GM18526 (cell line): ENCODE data around the gene MCF2L.

Experiments used
- POLR2A ChIP-seq: IDR thresholded peaks from 3 replicates; pipeline ENCODE4 v1.6.1; 2011; ENCODE audit not compliant: insufficient read length; ENCODE audit errors: extremely low read depth

MCF2L gene

GRCh38 chr13:112970552-112971287, 1.7 kb downstream of the MCF2L start:
- no peak for TF ChIP-seq POLR2A

- no peak for TF ChIP-seq POLR2A
Observed at GRCh38 chr13:112971288-112971643, 2.3 kb downstream of the MCF2L start.

- no peak for TF ChIP-seq POLR2A
Observed at GRCh38 chr13:112972258-112972657, 3.2 kb downstream of the MCF2L start.

GRCh38 chr13:112972867-112973576, 4.0 kb downstream of the MCF2L start:
- TF ChIP-seq POLR2A = no peak

GRCh38 chr13:112973577-112973951, 4.5 kb downstream of the MCF2L start:
- no peak for TF ChIP-seq POLR2A

- TF ChIP-seq POLR2A = no peak
Observed at GRCh38 chr13:112974125-112974524, 5.1 kb downstream of the MCF2L start.

GRCh38 chr13:112974671-112975070, 5.7 kb downstream of the MCF2L start:
- no peak for TF ChIP-seq POLR2A

- no peak for TF ChIP-seq POLR2A
Observed at GRCh38 chr13:112975401-112975939, 6.5 kb downstream of the MCF2L start.

GRCh38 chr13:112976526-112976925, 7.5 kb downstream of the MCF2L start:
- TF ChIP-seq POLR2A = no peak

GRCh38 chr13:112977091-112977490, 8.1 kb downstream of the MCF2L start:
- no peak for TF ChIP-seq POLR2A

GRCh38 chr13:112977525-112977924, 8.5 kb downstream of the MCF2L start:
- TF ChIP-seq POLR2A = no peak

- no peak for TF ChIP-seq POLR2A
Observed at GRCh38 chr13:112978561-112979405, 9.8 kb downstream of the MCF2L start.

- TF ChIP-seq POLR2A = no peak
Observed at GRCh38 chr13:112979406-112979902, 10.4 kb downstream of the MCF2L start.

- TF ChIP-seq POLR2A = no peak
Observed at GRCh38 chr13:112980434-112980833, 11.4 kb downstream of the MCF2L start.

- no peak for TF ChIP-seq POLR2A
Observed at GRCh38 chr13:112981451-112981850, 12.4 kb downstream of the MCF2L start.

- no peak for TF ChIP-seq POLR2A
Observed at GRCh38 chr13:112982281-112983041, 13.4 kb downstream of the MCF2L start.

- no peak for TF ChIP-seq POLR2A
Observed at GRCh38 chr13:112983042-112983305, 14.0 kb downstream of the MCF2L start.
